Smooth muscle cell (in vitro differentiated cells): ENCODE data around the gene SIPA1L3. TPM values are rescaled to one million over a fixed set of nuclear protein-coding genes. Genes with fewer than 3 reads are reported as not detected.

Experiments
- DNase-seq: peaks from one replicate; lab custom pipeline; 2025; ENCODE audit not compliant: unreplicated experiment; lab: John Stamatoyannopoulos, UW
- H2AFZ ChIP-seq: fragments of 200-600 bp; sonication (generic); 2 replicates; pipeline ENCODE4 v1.6.0; 2016; ENCODE audit warnings: antibody characterized with exemption, low read depth, mild to moderate bottlenecking
- H3F3A ChIP-seq: fragments of 200-600 bp; sonication (generic); 2 replicates; pipeline ENCODE4 v1.6.0; 2017; ENCODE audit warnings: antibody characterized with exemption, low read depth
- H3K27ac ChIP-seq: fragments of 200-600 bp; sonication (generic); 2 replicates; pipeline ENCODE4 v1.5.1; 2016; ENCODE audit warnings: low read depth, mild to moderate bottlenecking
- H3K27me3 ChIP-seq: fragments of 200-600 bp; sonication (generic); 2 replicates; pipeline ENCODE4 v1.6.1; 2016; ENCODE audit warnings: low read depth, mild to moderate bottlenecking
- H3K36me3 ChIP-seq: fragments of 200-600 bp; sonication (generic); 2 replicates; pipeline ENCODE4 v1.5.1; 2016; ENCODE audit warnings: low read depth
- H3K4me1 ChIP-seq: fragments of 200-600 bp; sonication (generic); 2 replicates; pipeline ENCODE4 v1.5.1; 2016; ENCODE audit warnings: low read depth
- H3K4me2 ChIP-seq: fragments of 200-600 bp; sonication (generic); 2 replicates; pipeline ENCODE4 v1.6.0; 2016; ENCODE audit warnings: mild to moderate bottlenecking
- H3K4me3 ChIP-seq: fragments of 200-600 bp; sonication (generic); 2 replicates; pipeline ENCODE4 v1.5.1; 2016; ENCODE audit warnings: mild to moderate bottlenecking
- H3K79me2 ChIP-seq: fragments of 200-600 bp; sonication (generic); 2 replicates; pipeline ENCODE4 v1.6.0; 2016; ENCODE audit warnings: low read depth, mild to moderate bottlenecking
- H3K9ac ChIP-seq: fragments of 200-600 bp; sonication (generic); 2 replicates; pipeline ENCODE4 v1.6.0; 2016; ENCODE audit warnings: low read depth
- H3K9me3 ChIP-seq: fragments of 200-600 bp; sonication (generic); replicated peaks from 2 replicates; pipeline ENCODE4 v1.5.1; 2016; ENCODE audit warnings: low read depth
- H4K20me1 ChIP-seq: fragments of 200-600 bp; sonication (generic); 2 replicates; pipeline ENCODE4 v1.6.0; 2016; ENCODE audit warnings: low read depth
- CTCF ChIP-seq: fragments of 200-600 bp; sonication (generic); IDR thresholded peaks from 2 replicates; pipeline ENCODE4 v1.5.1; 2017; ENCODE audit warnings: borderline replicate concordance, mild to moderate bottlenecking, antibody characterized with exemption; ENCODE audit not compliant: insufficient read depth, poor library complexity, severe bottlenecking
- WGBS: methylation state at CpG from one replicate; pipeline ENCODE4 v1.1.7; 2016; ENCODE audit warnings: low lambda C conversion rate; 5-methylcytosine and 5-hydroxymethylcytosine counted together
- polyA plus RNA-seq: library from polyadenylated mRNA; unstranded; fragments of >200 nt; fragmentation: Nextera tagmentation; extraction: Ambion mirVana; gene quantifications from 2 replicates; pipeline ENCODE4 v1.2.1, GENCODE V29; 2016
- total RNA-seq: library from RNA; depleted of rRNA; stranded (reverse); fragments of >200 nt; gene quantifications from 2 replicates; pipeline ENCODE4 v1.2.3, GENCODE V29; 2014

SIPA1L3 gene
- total and polyA plus RNA-seq, 2 experiments from 2014 or later: 6.5 to 7.6 TPM

GRCh38 chr19:38172001-38172400 lies 265.0 kb downstream of the SIPA1L3 start:
- H2AFZ ChIP-seq: no peak overlapping the region
- no peaks in the 10 kb centered on the region for H3F3A ChIP-seq
- no peaks in the 10 kb centered on the region for H4K20me1 ChIP-seq
- no peaks in the 10 kb centered on the region for H3K4me1 ChIP-seq
- no peaks in the 10 kb centered on the region for H3K27me3 ChIP-seq
- H3K9me3 ChIP-seq: no peaks in the 10 kb centered on the region
- no peak overlapping the region for H3K27ac ChIP-seq
- no peak overlapping the region for H3K4me3 ChIP-seq
- no peaks in the 10 kb centered on the region for H3K79me2 ChIP-seq
- TF ChIP-seq CTCF: no peak
- no peak overlapping the region for H3K9ac ChIP-seq
- H3K36me3 ChIP-seq: no peaks in the 10 kb centered on the region
- H3K4me2 ChIP-seq: no peak overlapping the region
- 94% methylated on average over 8 of the region's 8 CpGs for WGBS
- DNase-seq: no peak

- no peak overlapping the region for H2AFZ ChIP-seq
- no peaks in the 10 kb centered on the region for H3F3A ChIP-seq
- no peak overlapping the region for H3K27ac ChIP-seq
- no peaks in the 10 kb centered on the region for H3K27me3 ChIP-seq
- WGBS: 96% methylated on average over 22 of the region's 22 CpGs
- H3K9ac ChIP-seq: no peak overlapping the region
- TF ChIP-seq CTCF: no peak
- no peaks in the 10 kb centered on the region for H4K20me1 ChIP-seq
- no peaks in the 10 kb centered on the region for H3K36me3 ChIP-seq
- H3K4me1 ChIP-seq: no peaks in the 10 kb centered on the region
- H3K4me3 ChIP-seq: no peak overlapping the region
- no peaks in the 10 kb centered on the region for H3K9me3 ChIP-seq
- no peaks in the 10 kb centered on the region for H3K79me2 ChIP-seq
- H3K4me2 ChIP-seq: no peak overlapping the region
- DNase-seq: no peak
Measured at GRCh38 chr19:38173291-38174041, 266.5 kb downstream of the SIPA1L3 start.

- Histone ChIP-seq H3K9ac (no peak overlapping the region), H2AFZ (no peak overlapping the region), H3K79me2 (no peaks in the 10 kb centered on the region), H3K36me3 (no peaks in the 10 kb centered on the region), H4K20me1 (no peaks in the 10 kb centered on the region), H3K4me1 (no peaks in the 10 kb centered on the region), H3F3A (no peaks in the 10 kb centered on the region), H3K27ac (no peak overlapping the region), H3K9me3 (no peaks in the 10 kb centered on the region), H3K27me3 (no peaks in the 10 kb centered on the region), H3K4me2 (no peak overlapping the region), H3K4me3 (no peak overlapping the region)
- no peak for DNase-seq
- WGBS: 94% methylated on average over 6 of the region's 6 CpGs
- TF ChIP-seq CTCF: no peak
Measured at GRCh38 chr19:38175422-38175821, 268.4 kb downstream of the SIPA1L3 start.

GRCh38 chr19:38180071-38180470 lies 273.1 kb downstream of the SIPA1L3 start:
- Histone ChIP-seq H4K20me1 (no peaks in the 10 kb centered on the region), H3K4me3 (no peak overlapping the region), H3K79me2 (no peaks in the 10 kb centered on the region), H3K27ac (no peak overlapping the region), H3F3A (no peaks in the 10 kb centered on the region), H3K36me3 (no peaks in the 10 kb centered on the region), H3K27me3 (no peaks in the 10 kb centered on the region), H3K9ac (no peak overlapping the region), H3K4me2 (no peak overlapping the region), H2AFZ (no peak overlapping the region), H3K9me3 (peaks cover 3% of the 10 kb centered on the region), H3K4me1 (peaks cover 9% of the 10 kb centered on the region)
- 98% methylated on average over 3 of the region's 3 CpGs for WGBS
- no peak for DNase-seq
- TF ChIP-seq CTCF: no peak
